Measurements from ENCODE around the gene EHF. TPM values are rescaled to one million over a fixed set of nuclear protein-coding genes. Genes with fewer than 3 reads are reported as not detected.

The EHF gene
- total and polyA plus RNA-seq, 8 donors = 15.5 to 142 (median 44.4) TPM

DNA sequence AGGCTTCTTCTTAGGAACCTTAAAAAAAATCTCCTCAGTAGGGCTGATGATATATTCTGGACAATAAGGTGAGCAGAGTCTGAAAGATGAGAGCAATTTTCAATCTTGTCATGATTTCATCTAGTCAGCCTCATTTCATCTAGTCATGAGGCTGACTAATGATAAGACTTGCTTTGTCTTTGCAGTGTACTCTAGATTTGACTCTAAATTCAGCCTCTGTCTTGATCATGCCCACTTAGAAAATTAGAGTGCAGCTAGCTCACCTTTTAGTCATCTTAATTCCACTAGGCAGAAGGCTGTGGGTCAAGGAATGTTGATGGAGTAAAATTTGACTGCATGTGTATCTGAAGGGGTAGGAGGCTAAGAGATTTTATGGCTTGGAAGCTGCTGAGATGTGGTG, 5.5 kb downstream of the EHF start:
- H3K4me1 ChIP-seq = peaks cover 16 to 59% (median 23%) of the 10 kb centered on the region in 4 donors

DNA sequence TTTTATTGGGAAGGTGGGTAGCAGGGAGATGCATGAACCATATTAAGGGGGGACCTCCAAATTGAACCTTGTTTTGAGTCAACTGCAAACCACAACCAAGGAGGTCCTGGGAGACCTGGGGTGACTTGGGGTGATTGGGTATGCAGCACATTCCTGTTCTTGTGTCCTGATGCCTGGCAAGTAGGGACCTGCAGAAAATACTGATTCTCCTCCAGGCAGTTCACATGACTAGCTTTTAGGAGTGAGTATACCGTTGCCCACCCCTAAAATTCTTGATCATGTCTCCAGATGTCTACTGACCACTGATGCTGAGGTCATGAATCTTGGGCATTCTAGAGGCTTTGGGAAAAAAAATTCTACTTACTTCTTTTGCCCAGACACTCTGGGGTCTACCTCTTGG, 6.3 kb downstream of the EHF start:
- TF ChIP-seq EP300 (IDR thresholded peaks at IDR 0.05) = no peak
- TF ChIP-seq, protein P1, sequence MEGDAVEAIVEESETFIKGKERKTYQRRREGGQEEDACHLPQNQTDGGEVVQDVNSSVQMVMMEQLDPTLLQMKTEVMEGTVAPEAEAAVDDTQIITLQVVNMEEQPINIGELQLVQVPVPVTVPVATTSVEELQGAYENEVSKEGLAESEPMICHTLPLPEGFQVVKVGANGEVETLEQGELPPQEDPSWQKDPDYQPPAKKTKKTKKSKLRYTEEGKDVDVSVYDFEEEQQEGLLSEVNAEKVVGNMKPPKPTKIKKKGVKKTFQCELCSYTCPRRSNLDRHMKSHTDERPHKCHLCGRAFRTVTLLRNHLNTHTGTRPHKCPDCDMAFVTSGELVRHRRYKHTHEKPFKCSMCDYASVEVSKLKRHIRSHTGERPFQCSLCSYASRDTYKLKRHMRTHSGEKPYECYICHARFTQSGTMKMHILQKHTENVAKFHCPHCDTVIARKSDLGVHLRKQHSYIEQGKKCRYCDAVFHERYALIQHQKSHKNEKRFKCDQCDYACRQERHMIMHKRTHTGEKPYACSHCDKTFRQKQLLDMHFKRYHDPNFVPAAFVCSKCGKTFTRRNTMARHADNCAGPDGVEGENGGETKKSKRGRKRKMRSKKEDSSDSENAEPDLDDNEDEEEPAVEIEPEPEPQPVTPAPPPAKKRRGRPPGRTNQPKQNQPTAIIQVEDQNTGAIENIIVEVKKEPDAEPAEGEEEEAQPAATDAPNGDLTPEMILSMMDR (IDR thresholded peaks at IDR 0.05) = no peak
- TF ChIP-seq POLR2AphosphoS5 (IDR thresholded peaks at IDR 0.05) = no peak
- TF ChIP-seq POLR2A (IDR thresholded peaks at IDR 0.05) = no peak
- Histone ChIP-seq H3K27me3 (no peaks in the 10 kb centered on the region), H3K9me3 (no peaks in the 10 kb centered on the region), H3K36me3 (no peaks in the 10 kb centered on the region), H3K4me1 (peaks cover 17 to 67% (median 31%) of the 10 kb centered on the region in 4 donors), H3K4me3 (no peak overlapping the region), H3K27ac (no peak overlapping the region)
- intact Hi-C loops (cut with DNase I; ENCODE audit: low total_unique reads) = no loop called here
- 56 to 69% (median 63%) methylated on average over 1 of the region's 1 CpG for WGBS, 5 donors
- DNase-seq = no peak

More for the DNA sequence above, 5.5 kb downstream of the EHF start:
- Histone ChIP-seq H3K4me3 (peak overlapping the region in 1 of 4 donors; percentile 49), H3K27me3 (no peaks in the 10 kb centered on the region), H3K27ac (peak overlapping the region in 2 of 5 donors; percentile 8 to 87), H3K9me3 (no peaks in the 10 kb centered on the region), H3K36me3 (no peaks in the 10 kb centered on the region)
- TF ChIP-seq POLR2A (IDR thresholded peaks at IDR 0.05) (no peak), EP300 (IDR thresholded peaks at IDR 0.05) (no peak), POLR2AphosphoS5 (IDR thresholded peaks at IDR 0.05) (no peak)
- TF ChIP-seq, protein P1 (IDR thresholded peaks at IDR 0.05) = no peak
- DNase-seq = no peak
- intact Hi-C loops (cut with DNase I; ENCODE audit: low total_unique reads) = no loop called here

DNA sequence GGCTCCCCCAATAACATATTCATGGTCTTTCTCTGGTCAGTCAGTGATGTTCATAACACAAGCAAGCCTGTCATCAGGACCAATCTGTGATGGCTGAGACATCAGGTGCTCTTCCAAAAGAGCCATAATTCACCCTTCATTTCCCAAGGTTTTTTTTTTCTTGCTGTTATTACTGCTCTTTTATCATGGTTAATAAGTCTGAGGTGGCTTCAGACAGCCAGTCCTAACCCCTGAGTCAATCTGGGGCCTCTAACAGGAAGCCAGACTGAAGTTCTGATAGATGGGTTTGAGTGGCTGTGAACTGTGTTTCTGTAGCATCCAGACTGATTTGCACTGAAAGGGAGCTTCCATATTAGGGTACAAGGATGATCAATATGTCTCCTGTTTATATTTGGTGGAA, 8.8 kb downstream of the EHF start:
- Histone ChIP-seq H3K4me1 (peaks cover 38 to 91% (median 51%) of the 10 kb centered on the region in 4 donors), H3K9me3 (no peaks in the 10 kb centered on the region), H3K27me3 (no peaks in the 10 kb centered on the region), H3K4me3 (no peak overlapping the region), H3K27ac (peak overlapping the region; percentile 20 to 86 (median 77)), H3K36me3 (no peaks in the 10 kb centered on the region)
- TF ChIP-seq POLR2AphosphoS5 (IDR thresholded peaks at IDR 0.05) = no peak
- TF ChIP-seq, protein P1 (IDR thresholded peaks at IDR 0.05) = no peak
- no peak for TF ChIP-seq POLR2A (IDR thresholded peaks at IDR 0.05)
- TF ChIP-seq EP300 (IDR thresholded peaks at IDR 0.05) = no peak
- no peak for DNase-seq
- intact Hi-C loops (cut with DNase I; ENCODE audit: low total_unique reads) = no loop called here

DNA sequence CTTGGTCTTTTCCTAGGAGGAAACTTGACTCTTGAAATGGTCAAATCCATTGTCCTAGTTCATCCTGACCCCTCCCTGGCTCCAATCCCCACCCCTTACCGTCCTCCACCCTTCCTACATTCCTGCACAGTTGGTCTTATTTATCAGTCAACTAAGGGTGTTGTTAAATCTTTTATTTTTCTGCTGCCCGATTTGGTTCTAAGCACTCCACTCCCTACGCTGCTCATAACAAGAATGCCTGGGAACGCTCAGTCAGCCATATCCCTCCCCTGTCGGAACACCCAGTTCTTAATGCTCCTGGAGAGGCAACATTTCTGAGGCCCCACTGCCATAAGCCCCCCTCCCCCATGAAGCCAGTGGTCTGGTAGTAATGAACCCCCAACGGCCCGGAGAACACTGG, 9.7 kb downstream of the EHF start:
- Histone ChIP-seq H3K27ac (peak overlapping the region; percentile 79 to 93 (median 85)), H3K36me3 (no peaks in the 10 kb centered on the region), H3K4me3 (peak overlapping the region in 1 of 4 donors; percentile 26), H3K9me3 (no peaks in the 10 kb centered on the region), H3K4me1 (peaks cover 40 to 91% (median 54%) of the 10 kb centered on the region in 4 donors), H3K27me3 (no peaks in the 10 kb centered on the region)
- 32 to 50% (median 35%) methylated on average over 7 of the region's 7 CpGs for WGBS, 5 donors
- no peak for DNase-seq
- intact Hi-C loops (cut with DNase I; ENCODE audit: low total_unique reads) = no loop called here
- TF ChIP-seq, protein P1 (IDR thresholded peaks at IDR 0.05) = no peak
- TF ChIP-seq POLR2AphosphoS5 (IDR thresholded peaks at IDR 0.05) = no peak
- no peak for TF ChIP-seq EP300 (IDR thresholded peaks at IDR 0.05)
- no peak for TF ChIP-seq POLR2A (IDR thresholded peaks at IDR 0.05)

Measured in stomach (tissue), 9 donors.